DOHH2 (cell line): ENCODE results near the gene LENG9.
A peak's percentile ranks its signal among the peaks of the same experiment; 100 is the strongest.

Experiments
- H3F3A ChIP-seq: fragments of 200-600 bp; sonication (generic), shearing (Covaris generic); 2 replicates; pipeline ENCODE4 v1.6.0; 2016; ENCODE audit warnings: antibody characterized with exemption, mild to moderate bottlenecking; ENCODE audit not compliant: control insufficient read depth, insufficient read depth
- H3K27ac ChIP-seq: fragments of 200-600 bp; sonication (generic); 2 replicates; pipeline ENCODE4 v1.5.1; 2014; ENCODE audit warnings: low read depth, mild to moderate bottlenecking, low read length, moderate library complexity
- H3K27me3 ChIP-seq: fragments of 200-600 bp; sonication (generic); 2 replicates; pipeline ENCODE4 v1.6.1; 2014; ENCODE audit warnings: mild to moderate bottlenecking, low read length, mixed read lengths; ENCODE audit not compliant: control insufficient read depth
- H3K36me3 ChIP-seq: fragments of 200-600 bp; sonication (generic); 2 replicates; pipeline ENCODE4 v1.6.1; 2014; ENCODE audit warnings: mild to moderate bottlenecking, low read length, moderate library complexity, mixed read lengths; ENCODE audit not compliant: control insufficient read depth
- H3K4me1 ChIP-seq: fragments of 200-600 bp; sonication (generic); 2 replicates; pipeline ENCODE4 v1.6.1; 2014; ENCODE audit warnings: mild to moderate bottlenecking, low read length, mixed read lengths; ENCODE audit not compliant: control insufficient read depth
- H3K4me2 ChIP-seq: fragments of 200-600 bp; sonication (generic); 2 replicates; pipeline ENCODE4 v1.6.0; 2014; ENCODE audit warnings: mild to moderate bottlenecking, low read length, moderate library complexity
- H3K4me3 ChIP-seq: fragments of 200-600 bp; sonication (generic); 2 replicates; pipeline ENCODE4 v1.5.1; 2014; ENCODE audit warnings: mild to moderate bottlenecking, low read length, mixed read lengths
- H3K79me2 ChIP-seq: fragments of 200-600 bp; sonication (generic); 2 replicates; pipeline ENCODE4 v1.6.1; 2014; ENCODE audit warnings: mild to moderate bottlenecking, low read length, mixed read lengths; ENCODE audit not compliant: control insufficient read depth
- H3K9me2 ChIP-seq: fragments of 200-600 bp; sonication (generic); replicated peaks from 2 replicates; pipeline ENCODE4 v1.6.1; 2014; ENCODE audit warnings: mild to moderate bottlenecking, low read length, mixed read lengths; ENCODE audit not compliant: control insufficient read depth
- H3K9me3 ChIP-seq: fragments of 200-600 bp; sonication (generic); 2 replicates; pipeline ENCODE4 v1.6.1; 2014; ENCODE audit warnings: antibody characterized with exemption, low read length, mixed read lengths; ENCODE audit not compliant: control insufficient read depth, insufficient read depth
- H4K20me1 ChIP-seq: fragments of 200-600 bp; sonication (generic); 2 replicates; pipeline ENCODE4 v1.6.0; 2014; ENCODE audit warnings: low read depth, mild to moderate bottlenecking, antibody characterized with exemption, low read length, moderate library complexity; ENCODE audit not compliant: control insufficient read depth, insufficient read depth
- CTCF ChIP-seq: fragments of 200-600 bp; sonication (generic); IDR thresholded peaks from one replicate; pipeline ENCODE4 v1.5.1; 2014; ENCODE audit warnings: antibody characterized with exemption, mild to moderate bottlenecking, low read depth, low read length; ENCODE audit not compliant: poor library complexity, severe bottlenecking
- EZH2phosphoT487 ChIP-seq: fragments of 200-600 bp; sonication (generic); IDR thresholded peaks from 2 replicates; pipeline ENCODE4 v1.6.1; 2017; ENCODE audit warnings: borderline replicate concordance, mild to moderate bottlenecking, antibody characterized with exemption, low read length, moderate library complexity, mixed read lengths

Gene LENG9

GRCh38 chr19:54432144-54432738 is 31.3 kb downstream of the LENG9 start:
- H3F3A ChIP-seq = no peaks in the 10 kb centered on the region
- no peaks in the 10 kb centered on the region for H3K79me2 ChIP-seq
- H3K4me2 ChIP-seq = no peak overlapping the region
- H3K4me3 ChIP-seq = no peak overlapping the region
- peaks cover 13% of the 10 kb centered on the region for H3K27me3 ChIP-seq
- H3K4me1 ChIP-seq = peaks cover 2% of the 10 kb centered on the region; the same call in 1 of the 2 replicates
- H3K36me3 ChIP-seq = no peaks in the 10 kb centered on the region
- no peak overlapping the region for H3K27ac ChIP-seq
- no peak for TF ChIP-seq CTCF
- no peaks in the 10 kb centered on the region for H3K9me2 ChIP-seq
- peaks cover 5% of the 10 kb centered on the region for H4K20me1 ChIP-seq
- no peaks in the 10 kb centered on the region for H3K9me3 ChIP-seq

GRCh38 chr19:54431255-54431838 is 32.2 kb downstream of the LENG9 start:
- Histone ChIP-seq H3K4me2 (no peak overlapping the region), H3K4me3 (no peak overlapping the region)

GRCh38 chr19:54430306-54431254 is 33.0 kb downstream of the LENG9 start:
- no peaks in the 10 kb centered on the region for H3K9me3 ChIP-seq
- peaks cover 13% of the 10 kb centered on the region for H3K27me3 ChIP-seq
- no peak overlapping the region for H3K4me3 ChIP-seq
- peaks cover 5% of the 10 kb centered on the region for H4K20me1 ChIP-seq
- H3K36me3 ChIP-seq = no peaks in the 10 kb centered on the region
- TF ChIP-seq CTCF = peak; percentile 44
- no peak for TF ChIP-seq EZH2phosphoT487
- H3F3A ChIP-seq = no peaks in the 10 kb centered on the region
- H3K4me2 ChIP-seq = 0 out of 2 replicates have a peak overlapping the region, but pooled peaks have one; percentile 20
- H3K27ac ChIP-seq = no peak overlapping the region
- peaks cover 2% of the 10 kb centered on the region; the same call in 1 of the 2 replicates for H3K4me1 ChIP-seq
- no peaks in the 10 kb centered on the region for H3K9me2 ChIP-seq
- H3K79me2 ChIP-seq = no peaks in the 10 kb centered on the region

More at GRCh38 chr19:54431255-54431838, 32.2 kb downstream of the LENG9 start:
- Histone ChIP-seq H3K27ac (no peak overlapping the region), H3K36me3 (no peaks in the 10 kb centered on the region), H3K9me2 (no peaks in the 10 kb centered on the region), H3K4me1 (peaks cover 2% of the 10 kb centered on the region; the same call in 1 of the 2 replicates), H4K20me1 (peaks cover 5% of the 10 kb centered on the region), H3K79me2 (no peaks in the 10 kb centered on the region), H3K27me3 (peaks cover 13% of the 10 kb centered on the region), H3K9me3 (no peaks in the 10 kb centered on the region), H3F3A (no peaks in the 10 kb centered on the region)
- no peak for TF ChIP-seq CTCF
- no peak for TF ChIP-seq EZH2phosphoT487
